Ascending aorta (tissue), 2 donors: ENCODE measurements around the gene PPP1R37. TPM values are rescaled to one million over a fixed set of nuclear protein-coding genes. Genes with fewer than 3 reads are reported as not detected.

ENCODE experiments used
- DNase-seq, 2 donors: peaks; one replicate each; pipeline ENCODE4 v3.0.0-alpha.2; 2019; ENCODE audit warnings: low spot score in 2 of 2
- H3K27ac ChIP-seq, 2 donors: fragments of 200-600 bp; sonication (generic); one replicate each; pipeline ENCODE4 v1.5.1; 2016 to 2017; ENCODE audit warnings: mild to moderate bottlenecking in 1 of 2
- H3K27me3 ChIP-seq: fragments of 200-600 bp; sonication (generic); one replicate; pipeline ENCODE4 v1.5.1; 2017
- H3K36me3 ChIP-seq, 2 donors: fragments of 200-600 bp; sonication (generic); one replicate each; pipeline ENCODE4 v1.5.1; 2016
- H3K4me1 ChIP-seq, 2 donors: fragments of 200-600 bp; sonication (generic); one replicate each; pipeline ENCODE4 v1.5.1; 2016 to 2017; ENCODE audit warnings: mild to moderate bottlenecking in 1 of 2
- H3K4me3 ChIP-seq, 2 donors: fragments of 200-600 bp; sonication (generic); one replicate each; pipeline ENCODE4 v1.5.1; 2016 to 2017; ENCODE audit warnings: mild to moderate bottlenecking in 1 of 2
- H3K9me3 ChIP-seq, 2 donors: fragments of 200-600 bp; sonication (generic); one replicate each; pipeline ENCODE4 v1.5.1; 2016
- CTCF ChIP-seq, 3 experiments: fragments of 200-600 bp in 2 of 3; fragments of 450-650 bp in 1 of 3; sonication (generic) in 2 of 3; IDR thresholded peaks; one replicate each; pipeline ENCODE4 v1.5.1; 2016 to 2019; ENCODE audit warnings: antibody characterized with exemption in 3 of 3, mild to moderate bottlenecking in 1 of 3, moderate library complexity in 1 of 3
- intact Hi-C: fragments of 100-400 bp; cut with DNase I; formaldehyde crosslinking; loops from one replicate; pipeline ENCODE4 v1.15.1; 2023
- total RNA-seq: library from RNA; depleted of rRNA; stranded (reverse); fragments of >200 nt; gene quantifications from one replicate; pipeline ENCODE4 v1.1.0, GENCODE V29; 2016

The PPP1R37 gene
- total RNA-seq, result 17.6 TPM

- Histone ChIP-seq H3K36me3 (peaks cover 4 to 13% of the 10 kb centered on the region in 2 donors), H3K27me3 (no peaks in the 10 kb centered on the region), H3K27ac (peak within 1 kb of the TSS; percentile 83 to 88), H3K4me1 (peaks cover 19 to 24% of the 10 kb centered on the region in 2 donors), H3K4me3 (peak within 1 kb of the TSS; percentile 96 to 99), H3K9me3 (no peaks in the 10 kb centered on the region)
- peak; percentile 71 to 95 for DNase-seq
- intact Hi-C loops, result loop anchor here (1.0 to 5.0 kb wide), 4 partner anchors 54 to 314 kb away; partner anchors contain the start of genes CLASRP, CLPTM1, POLR1G and PPP1R13L
- TF ChIP-seq CTCF (IDR thresholded peaks at IDR 0.05), result peak in 2 of 3 experiments; percentile 40 to 62
Observed at GRCh38 chr19:45092747-45093678, at the start of gene PPP1R37. Gene PPP1R37 (plus strand): TSS chr19:45093179. CDS start chr19:45093326, 147 bp downstream.

GRCh38 chr19:45045671-45046353, 47.2 kb upstream of the PPP1R37 start:
- H3K27me3 ChIP-seq, result no peaks in the 10 kb centered on the region
- H3K4me1 ChIP-seq, result peaks cover 0 to 4% of the 10 kb centered on the region in 2 donors
- H3K36me3 ChIP-seq, result peaks cover 47 to 60% of the 10 kb centered on the region in 2 donors
- no peak overlapping the region for H3K4me3 ChIP-seq
- no peaks in the 10 kb centered on the region for H3K9me3 ChIP-seq
- no peak for TF ChIP-seq CTCF (IDR thresholded peaks at IDR 0.05)
- intact Hi-C loops, result no loop called here
- no peak for DNase-seq
- H3K27ac ChIP-seq, result no peak overlapping the region

DNA sequence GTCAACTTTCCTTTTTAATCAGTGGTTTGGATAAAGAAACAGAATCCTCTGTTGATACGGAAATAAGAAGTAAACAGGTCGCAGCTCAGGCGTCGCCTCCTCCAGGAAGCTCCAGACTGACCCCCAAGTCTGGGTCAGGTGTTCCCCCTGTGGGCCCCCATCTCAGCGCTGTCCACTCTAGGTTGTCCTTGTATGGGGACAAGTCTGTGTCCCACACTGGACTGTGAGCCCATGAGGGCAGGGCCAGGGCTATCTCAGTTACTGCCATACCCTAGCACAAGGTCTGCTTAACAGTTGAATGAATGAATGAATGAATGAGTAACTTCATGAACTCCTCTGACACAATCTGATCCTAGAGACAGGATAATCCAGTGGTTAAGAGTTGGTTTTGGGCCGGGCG, 46.6 kb upstream of the PPP1R37 start:
- no peaks in the 10 kb centered on the region for H3K27me3 ChIP-seq

DNA sequence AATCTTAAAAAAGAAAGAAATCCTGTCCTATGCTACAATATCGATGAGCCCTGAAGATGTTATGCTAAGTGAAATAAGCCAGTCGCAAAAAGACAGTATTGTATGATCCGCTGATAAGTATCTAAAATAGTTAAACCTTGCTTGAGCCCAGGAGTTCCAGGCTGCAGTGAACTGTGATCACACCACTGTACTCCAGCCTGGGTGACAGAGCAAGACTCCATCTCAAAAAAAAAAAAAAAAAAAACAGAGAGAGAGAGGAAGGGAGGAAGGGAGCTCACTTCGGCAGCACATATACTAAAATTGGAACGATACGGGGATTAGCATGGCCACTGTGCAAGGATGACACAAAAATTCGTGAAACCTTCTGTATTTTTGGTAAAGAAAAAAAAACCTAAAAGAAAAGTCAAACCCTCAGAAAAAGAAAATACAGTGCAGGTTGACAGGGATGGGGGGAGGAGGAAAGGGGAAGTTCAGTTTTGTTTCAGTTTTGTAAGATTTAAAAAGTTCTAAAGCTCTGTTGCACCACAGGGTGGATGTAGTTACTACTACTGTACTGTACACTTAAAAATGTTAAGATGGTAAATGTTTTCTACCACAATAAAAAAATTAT, 45.7 kb upstream of the PPP1R37 start:
- no peak for DNase-seq
- H3K4me1 ChIP-seq, result peaks cover 0 to 2% of the 10 kb centered on the region in 2 donors
- TF ChIP-seq CTCF (IDR thresholded peaks at IDR 0.05), result no peak
- no peaks in the 10 kb centered on the region for H3K9me3 ChIP-seq
- H3K36me3 ChIP-seq, result peaks cover 37 to 53% of the 10 kb centered on the region in 2 donors
- no peak overlapping the region for H3K4me3 ChIP-seq
- no peak overlapping the region for H3K27ac ChIP-seq
- intact Hi-C loops, result no loop called here
- no peaks in the 10 kb centered on the region for H3K27me3 ChIP-seq

More for the DNA sequence above, 46.6 kb upstream of the PPP1R37 start:
- H3K4me1 ChIP-seq, result peaks cover 0 to 2% of the 10 kb centered on the region in 2 donors
- peaks cover 42 to 55% of the 10 kb centered on the region in 2 donors for H3K36me3 ChIP-seq
- no peak overlapping the region for H3K4me3 ChIP-seq
- intact Hi-C loops, result no loop called here
- no peak for TF ChIP-seq CTCF (IDR thresholded peaks at IDR 0.05)
- no peak overlapping the region for H3K27ac ChIP-seq
- no peak for DNase-seq
- no peaks in the 10 kb centered on the region for H3K9me3 ChIP-seq

DNA sequence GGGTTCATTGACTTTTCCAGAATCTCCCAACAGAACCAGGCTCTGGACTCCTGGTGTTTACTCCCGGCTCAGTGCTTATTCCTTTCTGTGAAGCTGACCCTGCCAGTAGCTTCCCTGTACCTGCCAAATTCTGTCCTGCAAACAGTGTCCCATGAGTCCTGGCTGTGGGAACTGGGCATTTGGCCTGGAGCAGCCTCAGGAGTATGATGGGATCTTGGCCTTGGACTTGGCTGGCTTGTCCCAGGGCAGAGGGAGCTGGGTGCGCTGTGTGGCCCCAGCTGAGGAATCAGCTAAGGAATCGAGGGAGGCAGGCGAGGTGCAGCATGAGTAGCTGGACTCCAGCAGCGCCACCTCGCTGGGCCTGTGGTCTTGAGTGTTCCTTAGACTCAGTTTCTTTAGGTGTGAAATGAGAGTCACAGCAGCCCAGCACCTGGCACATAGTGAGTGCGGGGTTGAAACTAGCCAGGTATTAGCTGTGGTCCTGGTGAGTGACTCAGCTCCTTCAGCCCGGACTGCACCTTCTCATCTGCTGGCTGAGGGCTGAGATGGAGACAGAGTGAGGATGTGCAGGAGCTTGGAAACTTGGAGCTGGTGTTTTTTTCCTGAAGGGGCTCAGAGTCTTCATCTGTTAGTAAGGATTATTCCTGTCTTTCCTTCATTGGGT, 43.8 kb upstream of the PPP1R37 start:
- Histone ChIP-seq H3K27ac (no peak overlapping the region), H3K36me3 (peaks cover 37 to 53% of the 10 kb centered on the region in 2 donors), H3K4me1 (peaks cover 0 to 2% of the 10 kb centered on the region in 2 donors), H3K27me3 (no peaks in the 10 kb centered on the region), H3K9me3 (no peaks in the 10 kb centered on the region), H3K4me3 (no peak overlapping the region)
- no peak for DNase-seq
- no peak for TF ChIP-seq CTCF (IDR thresholded peaks at IDR 0.05)
- intact Hi-C loops, result no loop called here
